Hepatocyte (in vitro differentiated cells): Measurements from ENCODE around the gene RAB26. TPM values are rescaled to one million over a fixed set of nuclear protein-coding genes. Genes with fewer than 3 reads are reported as not detected.
"Not testable (repeated sequence)": the region's sequence is repeated elsewhere in the genome, so short reads cannot be mapped to it uniquely, and the experiment has no call there.

Experiments
- DNase-seq: peaks from one replicate; pipeline ENCODE4 v3.0.0-alpha.2; 2016; ENCODE audit warnings: low spot score
- H2AFZ ChIP-seq: fragments of 200-600 bp; sonication (generic); 2 replicates; pipeline ENCODE4 v1.6.0; 2016; ENCODE audit warnings: antibody characterized with exemption, mild to moderate bottlenecking
- H3K27ac ChIP-seq: fragments of 200-600 bp; sonication (generic); 2 replicates; pipeline ENCODE4 v1.5.1; 2016; ENCODE audit warnings: mild to moderate bottlenecking
- H3K27me3 ChIP-seq: fragments of 200-600 bp; sonication (generic); 2 replicates; pipeline ENCODE4 v1.6.1; 2016
- H3K36me3 ChIP-seq: fragments of 200-600 bp; sonication (generic); replicated peaks from 2 replicates; pipeline ENCODE4 v1.5.1; 2016; ENCODE audit warnings: low read depth; ENCODE audit not compliant: insufficient read depth
- H3K4me1 ChIP-seq: fragments of 200-600 bp; sonication (generic); 2 replicates; pipeline ENCODE4 v1.5.1; 2016; ENCODE audit warnings: mild to moderate bottlenecking, moderate library complexity; ENCODE audit not compliant: insufficient read depth
- H3K4me2 ChIP-seq: fragments of 200-600 bp; sonication (generic); 2 replicates; pipeline ENCODE4 v1.6.0; 2016
- H3K4me3 ChIP-seq: fragments of 200-600 bp; sonication (generic); 2 replicates; pipeline ENCODE4 v1.5.1; 2016; ENCODE audit warnings: mild to moderate bottlenecking
- H3K79me2 ChIP-seq: fragments of 200-600 bp; sonication (generic); 2 replicates; pipeline ENCODE4 v1.6.0; 2017; ENCODE audit warnings: mild to moderate bottlenecking
- H3K9me2 ChIP-seq: fragments of 200-600 bp; sonication (generic); replicated peaks from 2 replicates; pipeline ENCODE4 v1.6.0; 2017; ENCODE audit warnings: mild to moderate bottlenecking; ENCODE audit not compliant: insufficient read depth
- H3K9me3 ChIP-seq: fragments of 200-600 bp; sonication (generic); 2 replicates; pipeline ENCODE4 v1.5.1; 2016; ENCODE audit warnings: low read depth, mild to moderate bottlenecking
- H4K20me1 ChIP-seq: fragments of 200-600 bp; sonication (generic); 2 replicates; pipeline ENCODE4 v1.6.0; 2016; ENCODE audit warnings: mild to moderate bottlenecking; ENCODE audit not compliant: insufficient read depth, poor library complexity, severe bottlenecking
- CTCF ChIP-seq: fragments of 200-600 bp; sonication (generic); IDR thresholded peaks from 2 replicates; pipeline ENCODE4 v1.5.1; 2016; ENCODE audit warnings: antibody characterized with exemption, mild to moderate bottlenecking; ENCODE audit not compliant: poor library complexity
- EZH2 ChIP-seq: fragments of 200-600 bp; sonication (generic); IDR thresholded peaks from 2 replicates; pipeline ENCODE4 v1.6.1; 2016; ENCODE audit warnings: antibody characterized with exemption, mild to moderate bottlenecking, borderline replicate concordance
- EZH2phosphoT487 ChIP-seq: fragments of 200-600 bp; sonication (generic); IDR thresholded peaks from one replicate; pipeline ENCODE4 v1.6.1; 2018; ENCODE audit warnings: antibody characterized with exemption, mild to moderate bottlenecking, low read depth, moderate library complexity; ENCODE audit not compliant: unreplicated experiment, severe bottlenecking
- WGBS: methylation state at CpG from one replicate; pipeline ENCODE4 v1.1.6; 2016; ENCODE audit warnings: low lambda C conversion rate; ENCODE audit errors: missing lambda C conversion rate; 5-methylcytosine and 5-hydroxymethylcytosine counted together
- polyA plus RNA-seq: library from polyadenylated mRNA; unstranded; fragments of >200 nt; fragmentation: Nextera tagmentation; extraction: Ambion mirVana; gene quantifications from 2 replicates; pipeline ENCODE4 v1.2.1, GENCODE V29; 2016
- total RNA-seq: library from RNA; depleted of rRNA; stranded (reverse); fragments of >200 nt; gene quantifications from 2 replicates; pipeline ENCODE4 v1.2.3, GENCODE V29; 2014

The RAB26 gene
- total and polyA plus RNA-seq, 2 experiments from 2014 or later = 8.3 to 15.0 TPM

- H3K4me2 ChIP-seq = peak overlapping the region; percentile 71
- under 1% methylated on average over 15 of the region's 42 CpGs for WGBS
- H4K20me1 ChIP-seq, H3K4me1 ChIP-seq, H3K9me3 ChIP-seq, H3K36me3 ChIP-seq, H3K27me3 ChIP-seq, H2AFZ ChIP-seq, H3K9me2 ChIP-seq: not testable (repeated sequence)
- H3K4me3 ChIP-seq = peak overlapping the region; percentile 52
- peak; percentile 21 for DNase-seq
- peaks cover 30% of the 10 kb centered on the region for H3K79me2 ChIP-seq
- H3K27ac ChIP-seq = peak overlapping the region; percentile 62
These were observed 13.4 kb upstream of the RAB26 start for GRCh38 chr16:2135071-2135470.

GRCh38 chr16:2135770-2136490 lies 12.5 kb upstream of the RAB26 start, which contains the start of gene PKD1:
Gene PKD1 (minus strand): TSS chr16:2135898. CDS start chr16:2135689, 209 bp downstream.
- H3K9me2 ChIP-seq, H4K20me1 ChIP-seq, H3K36me3 ChIP-seq, H3K9me3 ChIP-seq, H3K4me1 ChIP-seq, H3K27me3 ChIP-seq: not testable (repeated sequence)
- H2AFZ ChIP-seq = peak within 1 kb of the TSS; percentile 51
- peak within 1 kb of the TSS; percentile 73 for H3K4me2 ChIP-seq
- DNase-seq = peak; percentile 94
- peak within 1 kb of the TSS; percentile 62 for H3K27ac ChIP-seq
- 2% methylated on average over 43 of the region's 81 CpGs for WGBS
- peak within 1 kb of the TSS; percentile 52 for H3K4me3 ChIP-seq
- H3K79me2 ChIP-seq = peaks cover 21% of the 10 kb centered on the region

- no peak overlapping the region for H3K4me2 ChIP-seq
- no peaks in the 10 kb centered on the region for H3K36me3 ChIP-seq
- no peaks in the 10 kb centered on the region for H3K79me2 ChIP-seq
- peaks cover 6% of the 10 kb centered on the region for H3K4me1 ChIP-seq
- H3K27ac ChIP-seq = no peak overlapping the region
- no peaks in the 10 kb centered on the region for H3K27me3 ChIP-seq
- H3K4me3 ChIP-seq = no peak overlapping the region
- peak; percentile 6 for DNase-seq
- no peaks in the 10 kb centered on the region for H3K9me2 ChIP-seq
- 81% methylated on average over 31 of the region's 31 CpGs for WGBS
- H2AFZ ChIP-seq = no peak overlapping the region
- no peaks in the 10 kb centered on the region for H3K9me3 ChIP-seq
- no peaks in the 10 kb centered on the region for H4K20me1 ChIP-seq
- TF ChIP-seq EZH2phosphoT487 = no peak
- TF ChIP-seq EZH2 = no peak
- no peak for TF ChIP-seq CTCF
These were observed 5.2 kb upstream of the RAB26 start for GRCh38 chr16:2142942-2143877.

GRCh38 chr16:2143878-2144485 lies 4.4 kb upstream of the RAB26 start:
- Histone ChIP-seq H3K27ac (no peak overlapping the region), H3K36me3 (no peaks in the 10 kb centered on the region), H3K9me2 (no peaks in the 10 kb centered on the region), H3K4me1 (peaks cover 11% of the 10 kb centered on the region), H3K4me3 (no peak overlapping the region), H3K27me3 (no peaks in the 10 kb centered on the region), H3K79me2 (no peaks in the 10 kb centered on the region), H2AFZ (no peak overlapping the region), H4K20me1 (peaks cover 2% of the 10 kb centered on the region), H3K4me2 (no peak overlapping the region), H3K9me3 (no peaks in the 10 kb centered on the region)
- peak; percentile 5 for DNase-seq
- WGBS = 84% methylated on average over 17 of the region's 17 CpGs
- TF ChIP-seq EZH2 (no peak), EZH2phosphoT487 (no peak), CTCF (no peak)
